GM18868 (cell line): ENCODE data around the gene ZNF726.
"Not testable (repeated sequence)": the region's sequence is repeated elsewhere in the genome, so short reads cannot be mapped to it uniquely, and the experiment has no call there.

Experiments
- ATAC-seq: cut with Tn5 transposase; IDR thresholded peaks from one replicate; pipeline ENCODE4 v1.9.1; 2021; ENCODE audit warnings: mild to moderate bottlenecking, moderate library complexity; ENCODE audit not compliant: unreplicated experiment

ZNF726 gene

GRCh38 chr19:23914402-23915286 is at the start of gene ZNF726:
Gene ZNF726 (plus strand): TSS chr19:23914886. CDS start chr19:23914995, 109 bp downstream.
- peak; percentile 98 for ATAC-seq

GRCh38 chr19:23867895-23868294 is 46.8 kb upstream of the ZNF726 start:
- ATAC-seq = no peak

- ATAC-seq = no peak
Measured at GRCh38 chr19:23868630-23869029, 46.1 kb upstream of the ZNF726 start.

- no peak for ATAC-seq
Measured at GRCh38 chr19:23872282-23872919, 42.3 kb upstream of the ZNF726 start.

GRCh38 chr19:23876261-23876660 is 38.4 kb upstream of the ZNF726 start:
- ATAC-seq = no peak

GRCh38 chr19:23876756-23877155 is 37.9 kb upstream of the ZNF726 start:
- ATAC-seq = not testable (repeated sequence)

GRCh38 chr19:23882493-23882892 is 32.2 kb upstream of the ZNF726 start:
- ATAC-seq = no peak

- ATAC-seq = no peak
Measured at GRCh38 chr19:23884363-23884762, 30.3 kb upstream of the ZNF726 start.

GRCh38 chr19:23887642-23888041 is 27.0 kb upstream of the ZNF726 start:
- ATAC-seq = no peak

- not testable (repeated sequence) for ATAC-seq
Measured at GRCh38 chr19:23896096-23896495, 18.6 kb upstream of the ZNF726 start.

GRCh38 chr19:23896912-23897311 is 17.8 kb upstream of the ZNF726 start:
- ATAC-seq = no peak

- ATAC-seq = no peak
Measured at GRCh38 chr19:23901360-23901759, 13.3 kb upstream of the ZNF726 start.

GRCh38 chr19:23904406-23904805 is 10.3 kb upstream of the ZNF726 start:
- ATAC-seq = no peak

- no peak for ATAC-seq
Measured at GRCh38 chr19:23905771-23906170, 8.9 kb upstream of the ZNF726 start.

GRCh38 chr19:23906835-23907234 is 7.9 kb upstream of the ZNF726 start:
- ATAC-seq = no peak

- ATAC-seq = no peak
Measured at GRCh38 chr19:23908165-23908564, 6.5 kb upstream of the ZNF726 start.

- no peak for ATAC-seq
Measured at GRCh38 chr19:23909222-23909621, 5.5 kb upstream of the ZNF726 start.

GRCh38 chr19:23913931-23914330 is 755 bp upstream of the ZNF726 start:
- ATAC-seq = no peak

- no peak for ATAC-seq
Measured at GRCh38 chr19:23916991-23917390, 2.3 kb downstream of the ZNF726 start.

- ATAC-seq = no peak
Measured at GRCh38 chr19:23917856-23918255, 3.2 kb downstream of the ZNF726 start.

- ATAC-seq = no peak
Measured at GRCh38 chr19:23925285-23925684, 10.6 kb downstream of the ZNF726 start.

- no peak for ATAC-seq
Measured at GRCh38 chr19:23932878-23933277, 18.2 kb downstream of the ZNF726 start.
